ENCODE measurements around the gene AARS1.
"Not testable (repeated sequence)": the region's sequence is repeated elsewhere in the genome, so short reads cannot be mapped to it uniquely, and the experiment has no call there.

The AARS1 gene

GRCh38 chr16:70270176-70270575 lies 19.1 kb downstream of the AARS1 start:
- no peak for DNase-seq

GRCh38 chr16:70269471-70269870 lies 19.8 kb downstream of the AARS1 start:
- no peak for DNase-seq

DNA sequence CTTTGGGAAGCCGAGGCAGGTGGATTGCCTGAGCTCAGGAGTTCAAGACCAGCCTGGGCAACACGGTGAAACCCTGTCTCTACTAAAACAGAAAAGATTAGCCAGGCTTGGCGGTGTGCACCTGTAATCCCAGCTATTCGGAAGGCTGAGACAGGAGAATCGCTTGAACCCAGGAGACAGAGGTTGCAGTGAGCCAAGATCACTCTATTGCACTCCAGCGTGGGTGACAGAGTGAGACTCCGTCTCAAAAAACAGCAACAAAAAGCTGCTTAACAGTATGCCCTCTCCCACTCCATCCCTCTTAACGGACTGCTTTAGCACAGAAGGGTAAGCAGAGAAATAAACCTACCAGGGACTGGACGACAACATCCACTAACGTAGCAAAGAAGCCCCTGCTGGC lies 21.4 kb downstream of the AARS1 start:
- DNase-seq = not testable (repeated sequence)

GRCh38 chr16:70267516-70267915 lies 21.8 kb downstream of the AARS1 start:
- no peak for DNase-seq

DNA sequence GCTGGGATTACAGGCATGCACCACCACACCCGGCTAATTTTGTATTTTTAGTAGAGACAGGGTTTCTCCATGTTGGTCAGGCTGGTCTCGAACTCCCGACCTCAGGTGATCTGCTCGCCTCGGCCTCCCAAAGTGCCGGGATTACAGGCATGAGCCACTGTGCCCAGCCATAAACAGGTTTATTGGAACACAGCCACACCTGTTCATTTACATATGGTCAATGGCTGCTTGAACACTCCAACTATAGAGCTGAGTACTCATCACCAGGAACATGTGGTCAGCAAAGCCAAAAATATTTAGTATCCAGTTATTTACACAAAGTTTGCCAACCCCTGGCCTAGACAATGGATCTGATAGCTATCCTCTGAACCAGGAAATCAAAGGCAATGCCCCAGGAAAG lies 29.4 kb downstream of the AARS1 start:
- DNase-seq = not testable (repeated sequence)

- no peak for DNase-seq
These were observed 30.4 kb downstream of the AARS1 start for GRCh38 chr16:70258946-70259345.

GRCh38 chr16:70258065-70258464 lies 31.2 kb downstream of the AARS1 start:
- DNase-seq = no peak

DNA sequence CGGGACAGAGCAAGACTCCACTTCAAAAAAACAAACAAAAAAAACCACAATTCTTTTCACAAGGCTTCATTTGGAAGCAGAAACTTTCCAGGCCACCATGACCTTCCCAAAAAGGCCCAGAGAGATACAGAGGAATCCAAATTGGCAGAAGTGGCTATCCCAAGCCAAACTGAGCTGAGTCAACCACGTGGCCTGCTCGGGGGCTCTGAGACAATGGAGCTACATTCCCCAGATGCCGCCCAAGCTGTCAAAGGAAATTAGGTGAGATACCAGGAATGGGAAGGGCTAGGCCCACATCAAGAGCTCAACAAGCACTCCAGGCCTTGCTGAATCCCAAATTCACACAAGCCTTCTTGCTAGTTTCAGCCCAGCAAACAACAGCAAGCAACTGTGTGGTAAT lies 31.9 kb downstream of the AARS1 start:
- no peak for DNase-seq

DNA sequence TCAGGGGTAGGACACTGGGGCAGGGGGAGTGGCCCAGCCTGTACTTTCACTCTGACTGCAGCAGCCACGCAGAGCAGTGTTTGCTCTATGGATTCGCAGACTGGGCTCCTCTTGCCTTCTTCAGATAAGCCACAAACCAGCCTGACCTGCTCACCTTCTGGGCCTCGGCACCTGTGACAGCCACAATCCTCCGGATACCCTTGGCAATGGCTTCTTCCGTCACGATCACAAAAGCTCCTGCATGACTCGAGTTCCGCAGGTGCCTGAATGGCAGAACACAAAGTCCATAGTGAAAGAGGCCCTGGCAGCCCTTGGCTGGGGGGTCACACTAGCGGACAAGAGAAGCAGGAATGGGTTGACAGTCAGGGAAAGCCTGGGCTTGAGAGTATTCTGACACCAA lies 33.7 kb downstream of the AARS1 start:
- DNase-seq = no peak

- DNase-seq = no peak
These were observed 34.4 kb downstream of the AARS1 start for GRCh38 chr16:70254965-70255286.

- DNase-seq = no peak
These were observed 34.9 kb downstream of the AARS1 start for GRCh38 chr16:70254180-70254964.

GRCh38 chr16:70253291-70254106 lies 35.8 kb downstream of the AARS1 start:
- no peak for DNase-seq

GRCh38 chr16:70252355-70252988 lies 36.8 kb downstream of the AARS1 start:
- no peak for DNase-seq

GRCh38 chr16:70251629-70252354 lies 37.5 kb downstream of the AARS1 start, which contains the start of gene EXOSC6:
Gene EXOSC6, minus strand, starts transcription at chr16:70251940. Its CDS starts 40 bp downstream, at chr16:70251900.
- peak in 1 of 2 experiments; percentile 72 for DNase-seq

GRCh38 chr16:70250748-70251628 lies 38.3 kb downstream of the AARS1 start:
- DNase-seq = no peak

- DNase-seq = not testable (repeated sequence)
These were observed 39.6 kb downstream of the AARS1 start for GRCh38 chr16:70249697-70250096.

DNA sequence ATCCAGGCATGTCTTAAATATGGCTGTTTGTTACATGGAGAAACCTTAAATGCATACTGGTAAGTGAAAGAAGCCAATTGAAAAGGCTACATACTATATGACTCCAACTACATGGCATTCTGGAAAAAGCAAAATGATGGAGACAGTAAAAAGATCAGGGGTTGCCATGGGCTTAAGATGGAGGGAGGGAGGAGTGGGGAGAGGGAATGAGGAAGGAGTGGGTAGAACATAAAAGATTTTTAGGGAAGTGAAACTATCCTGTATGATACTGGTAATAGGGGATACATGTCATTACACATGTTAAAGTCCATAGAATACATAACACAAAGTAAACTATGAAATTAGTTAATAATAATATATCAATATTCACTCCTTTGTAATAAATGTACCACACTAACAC lies 50.5 kb downstream of the AARS1 start:
- not testable (repeated sequence) for DNase-seq

DNA sequence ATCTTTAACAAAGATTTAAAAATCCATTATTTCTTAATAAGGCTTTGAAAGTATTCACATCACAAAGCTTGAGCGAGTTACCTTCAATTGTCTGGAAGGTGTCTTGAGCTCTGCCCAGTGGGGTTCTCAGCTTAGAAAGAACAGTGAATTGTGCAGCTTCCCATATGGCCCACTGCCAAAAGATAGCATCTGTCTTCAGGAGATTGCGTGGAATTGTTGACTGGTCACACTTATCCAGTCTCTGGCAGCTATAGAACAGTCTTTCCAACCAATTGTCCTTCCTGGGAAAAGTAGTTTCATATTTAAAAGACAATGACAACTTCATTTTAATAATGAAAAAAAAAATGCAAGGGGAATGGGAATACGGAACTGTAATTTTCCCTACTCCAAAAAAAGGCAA lies 57.5 kb downstream of the AARS1 start:
- DNase-seq = not testable (repeated sequence)

DNA sequence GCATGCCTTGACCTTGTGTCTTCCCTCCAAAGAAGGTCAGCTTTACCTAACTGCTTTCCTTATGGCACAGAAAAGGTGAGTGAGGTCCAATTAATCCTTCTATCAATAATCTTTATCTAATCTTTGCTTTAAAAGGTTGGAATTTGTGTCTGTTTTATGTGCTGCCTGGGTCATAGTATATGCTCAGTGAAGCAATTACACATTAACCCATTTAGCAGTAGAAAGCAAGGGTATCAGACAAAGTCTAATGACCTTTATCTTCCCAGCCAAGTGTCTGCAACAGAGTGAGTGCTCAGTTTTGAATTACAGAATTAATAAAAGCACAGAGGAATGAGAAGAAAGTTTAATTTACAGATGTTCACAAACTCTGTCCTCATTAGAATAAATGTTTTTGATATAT lies 63.3 kb downstream of the AARS1 start:
- not testable (repeated sequence) for DNase-seq

- DNase-seq = not testable (repeated sequence)
These were observed 63.9 kb downstream of the AARS1 start for GRCh38 chr16:70225430-70225829.

GRCh38 chr16:70224645-70225044 lies 64.7 kb downstream of the AARS1 start:
- DNase-seq = not testable (repeated sequence)
